GM19324 (cell line): ENCODE data around the gene TOLLIP.
"Not testable (repeated sequence)": the region's sequence is repeated elsewhere in the genome, so short reads cannot be mapped to it uniquely, and the experiment has no call there.

ENCODE experiments used
- ATAC-seq: cut with Tn5 transposase; IDR thresholded peaks from one replicate; pipeline ENCODE4 v1.9.1; 2021; ENCODE audit warnings: mild to moderate bottlenecking, moderate library complexity; ENCODE audit not compliant: unreplicated experiment, low FRiP score

Gene TOLLIP

GRCh38 chr11:1344056-1344635 lies 34.7 kb upstream of the TOLLIP start:
- ATAC-seq: no peak

GRCh38 chr11:1343391-1344055 lies 34.1 kb upstream of the TOLLIP start:
- no peak for ATAC-seq

GRCh38 chr11:1342946-1343345 lies 33.5 kb upstream of the TOLLIP start:
- no peak for ATAC-seq

GRCh38 chr11:1341928-1342524 lies 32.6 kb upstream of the TOLLIP start:
- no peak for ATAC-seq

GRCh38 chr11:1341226-1341625 lies 31.8 kb upstream of the TOLLIP start:
- ATAC-seq: not testable (repeated sequence)

- no peak for ATAC-seq
These were observed 30.7 kb upstream of the TOLLIP start for GRCh38 chr11:1340111-1340510.

GRCh38 chr11:1339066-1339675 lies 29.7 kb upstream of the TOLLIP start:
- ATAC-seq: no peak

GRCh38 chr11:1338201-1339065 lies 29.0 kb upstream of the TOLLIP start:
- ATAC-seq: no peak

GRCh38 chr11:1337647-1338007 lies 28.2 kb upstream of the TOLLIP start:
- no peak for ATAC-seq

- ATAC-seq: no peak
These were observed 27.6 kb upstream of the TOLLIP start for GRCh38 chr11:1336836-1337646.

GRCh38 chr11:1335811-1336761 lies 26.7 kb upstream of the TOLLIP start:
- no peak for ATAC-seq

GRCh38 chr11:1335264-1335810 lies 25.9 kb upstream of the TOLLIP start:
- no peak for ATAC-seq

GRCh38 chr11:1333860-1334259 lies 24.4 kb upstream of the TOLLIP start:
- no peak for ATAC-seq

GRCh38 chr11:1333091-1333772 lies 23.8 kb upstream of the TOLLIP start:
- no peak for ATAC-seq

GRCh38 chr11:1330473-1330872 lies 21.0 kb upstream of the TOLLIP start:
- no peak for ATAC-seq

- no peak for ATAC-seq
These were observed 17.6 kb upstream of the TOLLIP start for GRCh38 chr11:1327064-1327460.

GRCh38 chr11:1326435-1327063 lies 17.1 kb upstream of the TOLLIP start:
- no peak for ATAC-seq

- no peak for ATAC-seq
These were observed 14.3 kb upstream of the TOLLIP start for GRCh38 chr11:1323774-1324173.
